Neural cell (in vitro differentiated cells): ENCODE data around the gene AKAP9. TPM values are rescaled to one million over a fixed set of nuclear protein-coding genes. Genes with fewer than 3 reads are reported as not detected.

Experiments used
- H2AFZ ChIP-seq: fragments of 200-600, 300-800 bp; sonication (generic), shearing (Covaris generic); 2 replicates; pipeline ENCODE4 v1.6.0; 2014; ENCODE audit warnings: low read depth, mild to moderate bottlenecking, antibody characterized with exemption, low read length, moderate library complexity
- H3F3A ChIP-seq: fragments of 200-600 bp; shearing (Covaris generic); 2 replicates; pipeline ENCODE4 v1.6.1; 2016; ENCODE audit warnings: mild to moderate bottlenecking, moderate library complexity, mixed read lengths, antibody characterized with exemption, low read length; ENCODE audit not compliant: insufficient read depth, poor library complexity, severe bottlenecking
- H3K27ac ChIP-seq: fragments of 200-600, 300-800 bp; sonication (generic), shearing (Covaris generic); 2 replicates; pipeline ENCODE4 v1.5.1; 2014; ENCODE audit warnings: mild to moderate bottlenecking, low read length, moderate library complexity
- H3K27me3 ChIP-seq: fragments of 300-800, 200-600 bp; sonication (generic), shearing (Covaris generic); 2 replicates; pipeline ENCODE4 v1.6.0; 2014; ENCODE audit warnings: mild to moderate bottlenecking, low read depth, low read length, moderate library complexity; ENCODE audit not compliant: insufficient read depth
- H3K36me3 ChIP-seq: fragments of 300-800, 200-600 bp; sonication (generic), shearing (Covaris generic); 2 replicates; pipeline ENCODE4 v1.5.1; 2014; ENCODE audit warnings: mild to moderate bottlenecking, antibody characterized with exemption, low read length, moderate library complexity; ENCODE audit not compliant: insufficient read depth
- H3K4me2 ChIP-seq: fragments of 300-800, 200-600 bp; sonication (generic), shearing (Covaris generic); 2 replicates; pipeline ENCODE4 v1.6.0; 2014; ENCODE audit warnings: mild to moderate bottlenecking, low read length
- H3K4me3 ChIP-seq: fragments of 300-800, 200-600 bp; sonication (generic), shearing (Covaris generic); 2 replicates; pipeline ENCODE4 v1.5.1; 2014; ENCODE audit warnings: mild to moderate bottlenecking, low read length, moderate library complexity
- H3K79me2 ChIP-seq: fragments of 200-600 bp; shearing (Covaris generic); replicated peaks from 2 replicates; pipeline ENCODE4 v1.6.0; 2014; ENCODE audit warnings: mild to moderate bottlenecking, low read length, moderate library complexity; ENCODE audit not compliant: insufficient read depth
- H3K9ac ChIP-seq: fragments of 300-800, 200-600 bp; sonication (generic), shearing (Covaris generic); 2 replicates; pipeline ENCODE4 v1.6.1; 2016; ENCODE audit warnings: mild to moderate bottlenecking, low read length, mixed read lengths
- H3K9me2 ChIP-seq: fragments of 200-600 bp; shearing (Covaris generic); 2 replicates; pipeline ENCODE4 v1.6.1; 2016; ENCODE audit warnings: mild to moderate bottlenecking, low read length, mixed read lengths; ENCODE audit not compliant: insufficient read depth
- H3K9me3 ChIP-seq: fragments of 200-600, 300-800 bp; sonication (generic), shearing (Covaris generic); 2 replicates; pipeline ENCODE4 v1.6.1; 2016; ENCODE audit warnings: mild to moderate bottlenecking, mixed run types, low read length, moderate library complexity, mixed read lengths
- H4K20me1 ChIP-seq: fragments of 200-600 bp; shearing (Covaris generic); 2 replicates; pipeline ENCODE4 v1.6.1; 2016; ENCODE audit warnings: mild to moderate bottlenecking, mixed run types; ENCODE audit not compliant: insufficient read depth
- EP300 ChIP-seq: fragments of 450-650 bp; conservative IDR thresholded peaks from 2 replicates; pipeline ENCODE4 v1.6.1; 2014; ENCODE audit warnings: antibody characterized with exemption, mild to moderate bottlenecking, moderate library complexity; ENCODE audit not compliant: poor library complexity, severe bottlenecking
- EZH2 ChIP-seq: fragments of 200-600, 300-800 bp; shearing (Covaris generic), sonication (generic); IDR thresholded peaks from 2 replicates; pipeline ENCODE4 v1.6.1; 2014; ENCODE audit warnings: antibody characterized with exemption, low read length, borderline replicate concordance, mild to moderate bottlenecking; ENCODE audit not compliant: insufficient read depth, poor library complexity, severe bottlenecking
- MXI1 ChIP-seq: fragments of 450-650 bp; conservative IDR thresholded peaks from 2 replicates; pipeline ENCODE4 v1.6.1; 2014; ENCODE audit warnings: antibody characterized with exemption, mild to moderate bottlenecking; ENCODE audit not compliant: poor library complexity, severe bottlenecking
- POLR2AphosphoS5 ChIP-seq: IDR thresholded peaks from 2 replicates; pipeline ENCODE4 v1.6.1; 2012
- RAD21 ChIP-seq: fragments of 450-650 bp; conservative IDR thresholded peaks from 2 replicates; pipeline ENCODE4 v1.6.1; 2014; ENCODE audit warnings: antibody characterized with exemption, mild to moderate bottlenecking, moderate library complexity
- SMC3 ChIP-seq: fragments of 450-650 bp; conservative IDR thresholded peaks from 2 replicates; pipeline ENCODE4 v1.6.1; 2014; ENCODE audit warnings: antibody characterized with exemption, mild to moderate bottlenecking, moderate library complexity; ENCODE audit not compliant: poor library complexity
- TAF1 ChIP-seq: IDR thresholded peaks from 2 replicates; pipeline ENCODE4 v1.6.1; 2012; ENCODE audit warnings: low read depth
- polyA plus RNA-seq: library from polyadenylated mRNA; depleted of rRNA; stranded (reverse); fragments of >200 nt; gene quantifications from 2 replicates; pipeline ENCODE4 v1.2.3, GENCODE V29; 2014
- TF ChIP-seq, protein P1 (sequence below): IDR thresholded peaks from 2 replicates; pipeline ENCODE4 v1.6.1; 2012; ENCODE audit warnings: borderline replicate concordance
- TF ChIP-seq, protein P2 (sequence below): fragments of 450-650 bp; IDR thresholded peaks from 2 replicates; pipeline ENCODE4 v1.5.1; 2014; ENCODE audit warnings: antibody characterized with exemption, mild to moderate bottlenecking, moderate library complexity; ENCODE audit not compliant: poor library complexity, severe bottlenecking

The AKAP9 gene
- polyA plus RNA-seq, 1 donor from 2014 or later: 120 TPM

DNA sequence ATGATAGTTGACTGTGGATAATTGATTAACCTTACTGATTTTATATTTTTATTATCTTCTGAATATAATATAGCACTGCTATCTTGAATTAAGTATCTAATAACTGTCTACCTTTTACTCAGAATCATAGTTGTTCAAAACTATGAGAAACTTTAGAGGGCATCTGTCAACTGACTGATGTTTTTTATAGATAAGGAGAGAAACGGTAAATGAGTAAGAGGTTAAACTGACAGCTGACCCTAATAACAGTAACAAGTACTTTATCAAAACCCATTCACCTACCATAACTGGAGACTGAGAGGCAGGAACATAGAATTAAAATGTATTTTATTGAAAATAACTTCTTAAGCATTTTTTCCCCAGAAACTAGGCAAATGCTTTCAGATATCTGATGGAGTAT, 131.5 kb downstream of the AKAP9 start:
- Histone ChIP-seq H3K79me2 (peaks cover 3% of the 10 kb centered on the region), H3K9ac (no peak overlapping the region), H3K9me3 (no peaks in the 10 kb centered on the region), H3K9me2 (no peaks in the 10 kb centered on the region), H2AFZ (no peak overlapping the region), H4K20me1 (no peaks in the 10 kb centered on the region), H3K27me3 (no peaks in the 10 kb centered on the region), H3K4me2 (no peak overlapping the region), H3K4me3 (no peak overlapping the region), H3F3A (no peaks in the 10 kb centered on the region), H3K36me3 (peaks cover 2% of the 10 kb centered on the region), H3K27ac (no peak overlapping the region)
- TF ChIP-seq SMC3 (no peak), EZH2 (no peak), POLR2AphosphoS5 (no peak), RAD21 (no peak), MXI1 (no peak), EP300 (no peak), TAF1 (no peak)
- TF ChIP-seq, protein P1, sequence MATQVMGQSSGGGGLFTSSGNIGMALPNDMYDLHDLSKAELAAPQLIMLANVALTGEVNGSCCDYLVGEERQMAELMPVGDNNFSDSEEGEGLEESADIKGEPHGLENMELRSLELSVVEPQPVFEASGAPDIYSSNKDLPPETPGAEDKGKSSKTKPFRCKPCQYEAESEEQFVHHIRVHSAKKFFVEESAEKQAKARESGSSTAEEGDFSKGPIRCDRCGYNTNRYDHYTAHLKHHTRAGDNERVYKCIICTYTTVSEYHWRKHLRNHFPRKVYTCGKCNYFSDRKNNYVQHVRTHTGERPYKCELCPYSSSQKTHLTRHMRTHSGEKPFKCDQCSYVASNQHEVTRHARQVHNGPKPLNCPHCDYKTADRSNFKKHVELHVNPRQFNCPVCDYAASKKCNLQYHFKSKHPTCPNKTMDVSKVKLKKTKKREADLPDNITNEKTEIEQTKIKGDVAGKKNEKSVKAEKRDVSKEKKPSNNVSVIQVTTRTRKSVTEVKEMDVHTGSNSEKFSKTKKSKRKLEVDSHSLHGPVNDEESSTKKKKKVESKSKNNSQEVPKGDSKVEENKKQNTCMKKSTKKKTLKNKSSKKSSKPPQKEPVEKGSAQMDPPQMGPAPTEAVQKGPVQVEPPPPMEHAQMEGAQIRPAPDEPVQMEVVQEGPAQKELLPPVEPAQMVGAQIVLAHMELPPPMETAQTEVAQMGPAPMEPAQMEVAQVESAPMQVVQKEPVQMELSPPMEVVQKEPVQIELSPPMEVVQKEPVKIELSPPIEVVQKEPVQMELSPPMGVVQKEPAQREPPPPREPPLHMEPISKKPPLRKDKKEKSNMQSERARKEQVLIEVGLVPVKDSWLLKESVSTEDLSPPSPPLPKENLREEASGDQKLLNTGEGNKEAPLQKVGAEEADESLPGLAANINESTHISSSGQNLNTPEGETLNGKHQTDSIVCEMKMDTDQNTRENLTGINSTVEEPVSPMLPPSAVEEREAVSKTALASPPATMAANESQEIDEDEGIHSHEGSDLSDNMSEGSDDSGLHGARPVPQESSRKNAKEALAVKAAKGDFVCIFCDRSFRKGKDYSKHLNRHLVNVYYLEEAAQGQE: no peak
- TF ChIP-seq, protein P2, sequence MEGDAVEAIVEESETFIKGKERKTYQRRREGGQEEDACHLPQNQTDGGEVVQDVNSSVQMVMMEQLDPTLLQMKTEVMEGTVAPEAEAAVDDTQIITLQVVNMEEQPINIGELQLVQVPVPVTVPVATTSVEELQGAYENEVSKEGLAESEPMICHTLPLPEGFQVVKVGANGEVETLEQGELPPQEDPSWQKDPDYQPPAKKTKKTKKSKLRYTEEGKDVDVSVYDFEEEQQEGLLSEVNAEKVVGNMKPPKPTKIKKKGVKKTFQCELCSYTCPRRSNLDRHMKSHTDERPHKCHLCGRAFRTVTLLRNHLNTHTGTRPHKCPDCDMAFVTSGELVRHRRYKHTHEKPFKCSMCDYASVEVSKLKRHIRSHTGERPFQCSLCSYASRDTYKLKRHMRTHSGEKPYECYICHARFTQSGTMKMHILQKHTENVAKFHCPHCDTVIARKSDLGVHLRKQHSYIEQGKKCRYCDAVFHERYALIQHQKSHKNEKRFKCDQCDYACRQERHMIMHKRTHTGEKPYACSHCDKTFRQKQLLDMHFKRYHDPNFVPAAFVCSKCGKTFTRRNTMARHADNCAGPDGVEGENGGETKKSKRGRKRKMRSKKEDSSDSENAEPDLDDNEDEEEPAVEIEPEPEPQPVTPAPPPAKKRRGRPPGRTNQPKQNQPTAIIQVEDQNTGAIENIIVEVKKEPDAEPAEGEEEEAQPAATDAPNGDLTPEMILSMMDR: no peak

DNA sequence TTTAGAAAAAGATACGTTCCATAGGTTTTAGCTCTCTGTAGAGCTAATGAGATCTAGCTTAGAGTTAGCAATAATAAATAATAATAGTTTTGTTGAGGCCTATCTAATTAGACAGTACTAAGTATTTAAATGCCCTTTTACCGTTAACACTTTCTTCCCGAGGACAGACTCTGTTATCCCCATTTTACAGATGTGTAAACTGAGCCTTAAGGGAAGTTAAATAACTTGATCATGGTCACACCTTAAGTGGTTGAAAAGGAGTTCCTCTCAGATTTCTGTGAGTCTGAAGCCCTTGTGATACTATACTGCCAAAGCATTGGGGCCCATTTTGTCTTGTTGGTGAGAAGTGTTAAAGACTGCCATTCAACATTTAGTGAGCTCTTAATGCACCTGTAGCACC, 132.0 kb downstream of the AKAP9 start:
- Histone ChIP-seq H3K27ac (no peak overlapping the region), H3K9ac (no peak overlapping the region), H3K9me3 (no peaks in the 10 kb centered on the region), H3K79me2 (peaks cover 3% of the 10 kb centered on the region), H3K36me3 (no peaks in the 10 kb centered on the region), H2AFZ (no peak overlapping the region), H3K9me2 (no peaks in the 10 kb centered on the region), H4K20me1 (no peaks in the 10 kb centered on the region), H3K4me2 (no peak overlapping the region), H3F3A (no peaks in the 10 kb centered on the region), H3K4me3 (no peak overlapping the region), H3K27me3 (no peaks in the 10 kb centered on the region)
- TF ChIP-seq, protein P2: no peak
- TF ChIP-seq POLR2AphosphoS5 (no peak), RAD21 (no peak), EP300 (no peak), TAF1 (no peak), MXI1 (no peak), EZH2 (no peak)
- TF ChIP-seq, protein P1: no peak
